Liver (tissue), 9 donors: Measurements from ENCODE around the gene TECPR1. TPM values are rescaled to one million over a fixed set of nuclear protein-coding genes. Genes with fewer than 3 reads are reported as not detected.

ENCODE experiments used
- DNase-seq: peaks from one replicate; pipeline ENCODE4 v3.0.0-alpha.2; 2017; ENCODE audit warnings: low spot score
- H3K27ac ChIP-seq, 2 donors: one replicate each; pipeline ENCODE4 v1.7.0; 2013; ENCODE audit warnings: inconsistent platforms in 2 of 2, low read length in 2 of 2, control low read depth in 1 of 2, low read depth in 1 of 2, mild to moderate bottlenecking in 1 of 2
- H3K27me3 ChIP-seq, 4 donors: one replicate each; pipeline versions ENCODE4 v1.6.1 to v1.7.0; 2013; ENCODE audit warnings: low read length in 3 of 4, inconsistent platforms in 1 of 4, mild to moderate bottlenecking in 1 of 4, moderate library complexity in 1 of 4; ENCODE audit not compliant: control insufficient read depth in 4 of 4, insufficient read depth in 4 of 4
- H3K36me3 ChIP-seq, 4 donors: one replicate each; pipeline versions ENCODE4 v1.6.1 to v1.7.0; 2013; ENCODE audit warnings: low read length in 3 of 4, mild to moderate bottlenecking in 3 of 4, low read depth in 1 of 4, moderate library complexity in 1 of 4; ENCODE audit not compliant: control insufficient read depth in 4 of 4, insufficient read depth in 3 of 4
- H3K4me1 ChIP-seq, 4 donors: one replicate each; pipeline versions ENCODE4 v1.6.1 to v1.7.0; 2013; ENCODE audit warnings: low read length in 3 of 4, mild to moderate bottlenecking in 3 of 4, moderate library complexity in 1 of 4; ENCODE audit not compliant: control insufficient read depth in 4 of 4, insufficient read depth in 4 of 4
- H3K4me3 ChIP-seq, 3 donors: one replicate each; pipeline versions ENCODE4 v1.6.1 to v1.7.0; 2013; ENCODE audit warnings: low read length in 3 of 3, control low read depth in 1 of 3, low read depth in 1 of 3, mild to moderate bottlenecking in 1 of 3
- H3K9ac ChIP-seq, 2 donors: one replicate each; pipeline ENCODE4 v1.7.0; 2013; ENCODE audit warnings: low read length in 2 of 2, mild to moderate bottlenecking in 2 of 2, moderate library complexity in 2 of 2, control low read depth in 1 of 2, low read depth in 1 of 2
- H3K9me3 ChIP-seq, 4 donors: one replicate each; pipeline versions ENCODE4 v1.6.1 to v1.7.0; 2013; ENCODE audit warnings: low read length in 3 of 4; ENCODE audit not compliant: control insufficient read depth in 4 of 4
- EGR1 ChIP-seq, 2 donors: IDR thresholded peaks; 2 replicates each; pipeline ENCODE4 v1.6.1; 2016 to 2018; ENCODE audit warnings: antibody characterized with exemption in 2 of 2, low read depth in 2 of 2
- FOXA1 ChIP-seq: IDR thresholded peaks from 2 replicates; pipeline ENCODE4 v1.6.1; 2016; ENCODE audit warnings: antibody characterized with exemption
- FOXA2 ChIP-seq: IDR thresholded peaks from 2 replicates; pipeline ENCODE4 v1.6.1; 2016; ENCODE audit warnings: antibody characterized with exemption
- HNF4G ChIP-seq: IDR thresholded peaks from 2 replicates; pipeline ENCODE4 v1.6.1; 2016; ENCODE audit warnings: antibody characterized with exemption
- JUND ChIP-seq, 2 donors: IDR thresholded peaks; 2 replicates each; pipeline ENCODE4 v1.6.1; 2016; ENCODE audit warnings: antibody characterized with exemption in 2 of 2
- NR2F2 ChIP-seq: IDR thresholded peaks from 2 replicates; pipeline ENCODE4 v1.6.1; 2016; ENCODE audit warnings: antibody characterized with exemption
- RXRA ChIP-seq, 2 donors: IDR thresholded peaks; 2 replicates each; pipeline ENCODE4 v1.6.1; 2017 to 2018; ENCODE audit warnings: antibody characterized with exemption in 2 of 2, mild to moderate bottlenecking in 1 of 2
- SP1 ChIP-seq: IDR thresholded peaks from 2 replicates; pipeline ENCODE4 v1.6.1; 2018; ENCODE audit warnings: antibody characterized with exemption, mild to moderate bottlenecking
- TAF1 ChIP-seq: conservative IDR thresholded peaks from 2 replicates; pipeline ENCODE4 v1.6.1; 2016; ENCODE audit warnings: antibody characterized with exemption, mild to moderate bottlenecking
- WGBS: extraction: QIAGEN DNeasy Blood & Tissue Kit; methylation state at CpG from one replicate; pipeline ENCODE4 v1.1.7; 2013; 5-methylcytosine and 5-hydroxymethylcytosine counted together
- polyA plus RNA-seq, 2 donors: library from polyadenylated mRNA; stranded (reverse) in 1 of 2; unstranded in 1 of 2; fragments of 200-250 nt in 1 of 2; fragments of >200 nt in 1 of 2; fragmentation: Nextera tagmentation in 1 of 2; extraction: Ambion mirVana in 1 of 2; gene quantifications; one replicate each; pipeline versions ENCODE4 v1.2.1 to v1.2.3, GENCODE V29; 2013 to 2015
- total RNA-seq, 2 donors: library from RNA; depleted of rRNA; stranded (reverse); fragments of >200 nt; gene quantifications; one replicate each; pipeline ENCODE4 v1.2.3, GENCODE V29; 2014
- TF ChIP-seq, protein P1 (sequence below): IDR thresholded peaks from 2 replicates; pipeline ENCODE4 v1.6.1; 2016; ENCODE audit warnings: antibody characterized with exemption, mild to moderate bottlenecking
- TF ChIP-seq, protein P2 (sequence below): IDR thresholded peaks from 2 replicates; pipeline ENCODE4 v1.6.1; 2016; ENCODE audit warnings: antibody characterized with exemption
- TF ChIP-seq, protein P3 (sequence below): fragments of 150-350 bp; IDR thresholded peaks from 2 replicates; pipeline ENCODE4 v1.5.1; 2017; ENCODE audit warnings: improper control_type of control experiment, low read depth, low read length; ENCODE audit not compliant: missing input control
- donor health status: healthy.
- donor health status: healthy.
- donor health status: healthy.
- donor health status: healthy.
- donor health status: healthy.

The TECPR1 gene
- total and polyA plus RNA-seq, 4 donors = 3.3 to 16.3 (median 7.8) TPM

DNA sequence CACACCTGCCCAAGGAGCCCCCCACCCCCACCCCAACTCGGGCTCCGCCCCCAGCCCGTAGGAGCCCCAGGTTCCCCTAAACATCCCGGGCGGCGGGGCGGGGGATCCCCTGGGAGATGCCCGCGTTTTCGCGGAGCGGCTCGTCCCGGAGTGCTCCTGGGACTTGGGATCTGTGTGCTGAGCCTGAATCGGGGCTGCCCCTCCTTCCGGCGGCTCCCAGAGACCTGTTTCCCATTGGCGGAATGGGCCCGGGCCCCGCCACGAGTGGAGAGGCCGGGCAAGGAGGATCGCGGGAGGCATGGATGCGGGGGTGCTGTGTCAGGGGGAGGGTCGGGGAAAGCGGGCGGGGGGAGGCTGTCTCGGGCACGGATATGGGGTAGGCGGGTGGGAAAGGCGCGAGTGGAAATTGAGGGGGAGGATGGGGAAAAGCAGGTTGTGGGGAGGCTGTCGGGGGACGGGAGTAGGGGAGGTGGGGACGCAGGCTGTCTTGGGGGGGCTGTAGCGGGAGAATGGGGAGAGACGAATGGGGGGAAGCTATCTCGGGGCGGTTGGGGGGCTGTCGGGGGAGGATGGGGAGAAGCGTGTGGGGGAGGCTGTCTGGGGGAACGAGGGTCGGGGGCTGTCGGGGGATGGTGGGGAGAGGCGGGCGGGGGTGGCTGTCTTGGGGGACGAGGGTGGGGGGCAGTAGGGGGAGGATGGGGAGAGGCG is 41.4 kb downstream of the TECPR1 start:
- WGBS = 10% methylated on average over 49 of the region's 49 CpGs

DNA sequence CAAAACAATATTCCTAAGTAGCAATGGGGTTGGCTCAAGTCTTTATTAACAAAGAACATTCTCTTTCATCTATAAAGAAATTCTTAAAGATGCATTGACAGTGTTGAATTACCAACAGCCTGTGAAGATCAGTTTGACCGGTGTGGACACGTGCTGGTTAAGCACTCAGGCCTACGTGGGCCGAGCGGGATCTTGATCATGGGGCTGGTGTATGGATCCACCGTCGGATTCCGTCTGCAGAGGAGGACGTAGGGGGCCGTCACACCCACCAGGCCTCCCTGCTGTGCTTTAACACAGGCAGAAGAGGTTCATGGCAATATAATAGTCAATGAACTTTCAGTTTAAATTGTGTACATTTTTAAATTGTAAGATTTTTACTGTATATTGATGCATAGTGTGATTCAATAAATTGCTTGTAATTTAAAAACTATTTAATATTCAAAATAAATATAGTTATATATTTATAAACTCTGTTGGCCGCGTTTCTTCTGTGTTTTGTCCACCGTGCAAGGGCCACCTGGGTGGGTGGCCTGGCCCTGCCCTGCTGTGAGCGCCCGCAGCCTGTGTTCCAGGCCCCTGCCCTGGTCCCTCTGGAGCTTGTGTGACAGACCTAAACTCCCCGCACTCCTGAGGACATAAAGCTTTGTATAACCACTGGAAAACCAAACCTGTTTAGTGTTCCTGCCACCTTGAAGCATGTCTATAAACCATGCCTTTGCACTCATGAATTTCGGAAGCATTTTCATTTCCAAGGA is 42.7 kb downstream of the TECPR1 start:
- 95% methylated on average over 17 of the region's 17 CpGs for WGBS
- H3K27ac ChIP-seq = no peak overlapping the region
- no peaks in the 10 kb centered on the region for H3K9me3 ChIP-seq
- DNase-seq = no peak
- H3K9ac ChIP-seq = no peak overlapping the region
- H3K4me1 ChIP-seq = peaks cover 0 to 7% (median 0%) of the 10 kb centered on the region in 4 donors
- TF ChIP-seq JUND (IDR thresholded peaks at IDR 0.05) = no peak
- no peak for TF ChIP-seq TAF1
- no peak for TF ChIP-seq FOXA2
- TF ChIP-seq SP1 = no peak
- TF ChIP-seq EGR1 (IDR thresholded peaks at IDR 0.05; ENCODE audit: low read depth in 2 of 2) = no peak
- TF ChIP-seq, protein P1, sequence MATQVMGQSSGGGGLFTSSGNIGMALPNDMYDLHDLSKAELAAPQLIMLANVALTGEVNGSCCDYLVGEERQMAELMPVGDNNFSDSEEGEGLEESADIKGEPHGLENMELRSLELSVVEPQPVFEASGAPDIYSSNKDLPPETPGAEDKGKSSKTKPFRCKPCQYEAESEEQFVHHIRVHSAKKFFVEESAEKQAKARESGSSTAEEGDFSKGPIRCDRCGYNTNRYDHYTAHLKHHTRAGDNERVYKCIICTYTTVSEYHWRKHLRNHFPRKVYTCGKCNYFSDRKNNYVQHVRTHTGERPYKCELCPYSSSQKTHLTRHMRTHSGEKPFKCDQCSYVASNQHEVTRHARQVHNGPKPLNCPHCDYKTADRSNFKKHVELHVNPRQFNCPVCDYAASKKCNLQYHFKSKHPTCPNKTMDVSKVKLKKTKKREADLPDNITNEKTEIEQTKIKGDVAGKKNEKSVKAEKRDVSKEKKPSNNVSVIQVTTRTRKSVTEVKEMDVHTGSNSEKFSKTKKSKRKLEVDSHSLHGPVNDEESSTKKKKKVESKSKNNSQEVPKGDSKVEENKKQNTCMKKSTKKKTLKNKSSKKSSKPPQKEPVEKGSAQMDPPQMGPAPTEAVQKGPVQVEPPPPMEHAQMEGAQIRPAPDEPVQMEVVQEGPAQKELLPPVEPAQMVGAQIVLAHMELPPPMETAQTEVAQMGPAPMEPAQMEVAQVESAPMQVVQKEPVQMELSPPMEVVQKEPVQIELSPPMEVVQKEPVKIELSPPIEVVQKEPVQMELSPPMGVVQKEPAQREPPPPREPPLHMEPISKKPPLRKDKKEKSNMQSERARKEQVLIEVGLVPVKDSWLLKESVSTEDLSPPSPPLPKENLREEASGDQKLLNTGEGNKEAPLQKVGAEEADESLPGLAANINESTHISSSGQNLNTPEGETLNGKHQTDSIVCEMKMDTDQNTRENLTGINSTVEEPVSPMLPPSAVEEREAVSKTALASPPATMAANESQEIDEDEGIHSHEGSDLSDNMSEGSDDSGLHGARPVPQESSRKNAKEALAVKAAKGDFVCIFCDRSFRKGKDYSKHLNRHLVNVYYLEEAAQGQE = no peak
- TF ChIP-seq HNF4G = no peak
- no peak for TF ChIP-seq RXRA (IDR thresholded peaks at IDR 0.05)
- TF ChIP-seq, protein P2, sequence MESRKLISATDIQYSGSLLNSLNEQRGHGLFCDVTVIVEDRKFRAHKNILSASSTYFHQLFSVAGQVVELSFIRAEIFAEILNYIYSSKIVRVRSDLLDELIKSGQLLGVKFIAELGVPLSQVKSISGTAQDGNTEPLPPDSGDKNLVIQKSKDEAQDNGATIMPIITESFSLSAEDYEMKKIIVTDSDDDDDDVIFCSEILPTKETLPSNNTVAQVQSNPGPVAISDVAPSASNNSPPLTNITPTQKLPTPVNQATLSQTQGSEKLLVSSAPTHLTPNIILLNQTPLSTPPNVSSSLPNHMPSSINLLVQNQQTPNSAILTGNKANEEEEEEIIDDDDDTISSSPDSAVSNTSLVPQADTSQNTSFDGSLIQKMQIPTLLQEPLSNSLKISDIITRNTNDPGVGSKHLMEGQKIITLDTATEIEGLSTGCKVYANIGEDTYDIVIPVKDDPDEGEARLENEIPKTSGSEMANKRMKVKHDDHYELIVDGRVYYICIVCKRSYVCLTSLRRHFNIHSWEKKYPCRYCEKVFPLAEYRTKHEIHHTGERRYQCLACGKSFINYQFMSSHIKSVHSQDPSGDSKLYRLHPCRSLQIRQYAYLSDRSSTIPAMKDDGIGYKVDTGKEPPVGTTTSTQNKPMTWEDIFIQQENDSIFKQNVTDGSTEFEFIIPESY = no peak
- TF ChIP-seq FOXA1 = no peak
- no peak for TF ChIP-seq NR2F2
- peaks cover 5 to 27% (median 11%) of the 10 kb centered on the region in 4 donors for H3K36me3 ChIP-seq
- no peak overlapping the region for H3K4me3 ChIP-seq
- no peaks in the 10 kb centered on the region for H3K27me3 ChIP-seq

More for the DNA sequence above, 41.4 kb downstream of the TECPR1 start:
- Histone ChIP-seq H3K27ac (no peak overlapping the region), H3K4me1 (peaks cover 0 to 7% (median 0%) of the 10 kb centered on the region in 4 donors), H3K4me3 (peak overlapping the region in 1 of 3 donors; percentile 72), H3K27me3 (no peaks in the 10 kb centered on the region), H3K9ac (no peak overlapping the region), H3K36me3 (peaks cover 2 to 15% (median 8%) of the 10 kb centered on the region in 4 donors), H3K9me3 (no peaks in the 10 kb centered on the region)
- TF ChIP-seq EGR1 (IDR thresholded peaks at IDR 0.05; ENCODE audit: low read depth in 2 of 2) (no peak), TAF1 (no peak), FOXA2 (no peak), SP1 (no peak)
- TF ChIP-seq, protein P3, sequence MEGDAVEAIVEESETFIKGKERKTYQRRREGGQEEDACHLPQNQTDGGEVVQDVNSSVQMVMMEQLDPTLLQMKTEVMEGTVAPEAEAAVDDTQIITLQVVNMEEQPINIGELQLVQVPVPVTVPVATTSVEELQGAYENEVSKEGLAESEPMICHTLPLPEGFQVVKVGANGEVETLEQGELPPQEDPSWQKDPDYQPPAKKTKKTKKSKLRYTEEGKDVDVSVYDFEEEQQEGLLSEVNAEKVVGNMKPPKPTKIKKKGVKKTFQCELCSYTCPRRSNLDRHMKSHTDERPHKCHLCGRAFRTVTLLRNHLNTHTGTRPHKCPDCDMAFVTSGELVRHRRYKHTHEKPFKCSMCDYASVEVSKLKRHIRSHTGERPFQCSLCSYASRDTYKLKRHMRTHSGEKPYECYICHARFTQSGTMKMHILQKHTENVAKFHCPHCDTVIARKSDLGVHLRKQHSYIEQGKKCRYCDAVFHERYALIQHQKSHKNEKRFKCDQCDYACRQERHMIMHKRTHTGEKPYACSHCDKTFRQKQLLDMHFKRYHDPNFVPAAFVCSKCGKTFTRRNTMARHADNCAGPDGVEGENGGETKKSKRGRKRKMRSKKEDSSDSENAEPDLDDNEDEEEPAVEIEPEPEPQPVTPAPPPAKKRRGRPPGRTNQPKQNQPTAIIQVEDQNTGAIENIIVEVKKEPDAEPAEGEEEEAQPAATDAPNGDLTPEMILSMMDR = no peak
- TF ChIP-seq, protein P2 = no peak
- DNase-seq = no peak
